K562 (cell line): ENCODE data around the gene FES. TPM values are rescaled to one million over a fixed set of nuclear protein-coding genes. Genes with fewer than 3 reads are reported as not detected.

Experiments used
- ATAC-seq: fragments of 200-7000 bp; cut with Tn5 transposase; 3 replicates; pipeline ENCODE4 v1.9.1; 2020; ENCODE audit warnings: moderate library complexity
- BruUV-seq: library from RNA; stranded (reverse); fragments of 400-500 nt; replicated peaks from 2 replicates; lab custom pipeline; 2021; lab: Mats Ljungman, UMichigan
- CTCF ChIA-PET: fragments of 300-600 bp; formaldehyde crosslinking; extraction: SDS; loops from one replicate; lab custom pipeline; 2021; ENCODE audit warnings: low intra/inter-chr PET ratio; lab: Yijun Ruan, JAX
- POLR2A ChIA-PET: fragments of 300-600, 350-650 bp; sonication (Branson Sonifier 250); formaldehyde crosslinking; extraction: SDS; loops from one replicate; lab custom pipeline; 2021; ENCODE audit warnings: antibody characterized with exemption, inconsistent platforms; lab: Yijun Ruan, JAX
- DNase-seq, 4 experiments: peaks; one replicate each; pipeline versions ENCODE4 v3.0.0 to v3.0.0-alpha.2; 2011 to 2018; ENCODE audit warnings: low spot score in 3 of 4, mixed read lengths in 3 of 4; ENCODE audit errors: extremely low read depth in 1 of 4
- FAIRE-seq: peaks from 2 replicates; lab custom pipeline; 2011; peaks lifted over from hg19 to GRCh38; lab: Jason Lieb, UNC
- H2AFZ ChIP-seq: 2 replicates; pipeline ENCODE4 v1.6.0; 2011; ENCODE audit warnings: low read depth, low read length, control low read depth, inconsistent platforms
- H3K27ac ChIP-seq: fragments of 200-600 bp; 3 replicates; pipeline ENCODE4 v1.8.0; 2011; ENCODE audit warnings: low read depth, mild to moderate bottlenecking, control low read depth, inconsistent platforms, low read length, moderate library complexity, mixed read lengths; ENCODE audit errors: extremely low read depth
- H3K27me3 ChIP-seq, 2 experiments: fragments of 300-600 bp in 1 of 2; 2 replicates in 1 of 2; 3 replicates in 1 of 2; pipeline versions ENCODE4 v1.6.0 to v1.8.0; 2011; ENCODE audit warnings: inconsistent platforms in 2 of 2, low read length in 2 of 2, mild to moderate bottlenecking in 1 of 2, mixed read lengths in 1 of 2, moderate library complexity in 1 of 2; ENCODE audit not compliant: control insufficient read depth in 2 of 2, insufficient read depth in 2 of 2
- H3K36me3 ChIP-seq: fragments of 300-600 bp; 3 replicates; pipeline ENCODE4 v1.8.0; 2011; ENCODE audit warnings: mild to moderate bottlenecking, low read length, inconsistent platforms; ENCODE audit not compliant: control insufficient read depth, insufficient read depth
- H3K4me1 ChIP-seq, 2 experiments: fragments of 200-600 bp in 1 of 2; replicated peaks in 1 of 2; 2 replicates in 1 of 2; 3 replicates in 1 of 2; pipeline versions ENCODE4 v1.5.1 to v1.8.0; 2011; ENCODE audit warnings: inconsistent platforms in 2 of 2, low read length in 2 of 2, mild to moderate bottlenecking in 1 of 2, mixed read lengths in 1 of 2, moderate library complexity in 1 of 2; ENCODE audit not compliant: control insufficient read depth in 2 of 2, insufficient read depth in 2 of 2
- H3K4me2 ChIP-seq: 2 replicates; pipeline ENCODE4 v1.6.1; 2011; ENCODE audit warnings: low read length, control low read depth, inconsistent platforms, mixed read lengths; ENCODE audit not compliant: insufficient read depth
- H3K4me3 ChIP-seq: fragments of 200-600 bp; sonication (generic), shearing (Covaris generic); 2 replicates; pipeline ENCODE4 v1.5.1; 2016; ENCODE audit warnings: control low read depth, inconsistent platforms
- H3K79me2 ChIP-seq: fragments of 200-600 bp; 3 replicates; pipeline ENCODE4 v1.8.0; 2011; ENCODE audit warnings: low read length, inconsistent platforms; ENCODE audit not compliant: control insufficient read depth, insufficient read depth
- H3K9ac ChIP-seq, 2 experiments: 2 replicates each; pipeline versions ENCODE4 v1.6.0 to v1.6.1; 2011; ENCODE audit warnings: low read depth in 2 of 2, low read length in 2 of 2, control low read depth in 1 of 2, inconsistent platforms in 1 of 2, mild to moderate bottlenecking in 1 of 2, mixed read lengths in 1 of 2; ENCODE audit not compliant: insufficient read depth in 1 of 2
- H3K9me1 ChIP-seq: one replicate; pipeline ENCODE4 v1.6.0; 2011; ENCODE audit warnings: inconsistent platforms, mild to moderate bottlenecking, low read length, moderate library complexity; ENCODE audit not compliant: control insufficient read depth, insufficient read depth
- H3K9me3 ChIP-seq: replicated peaks from 2 replicates; pipeline ENCODE4 v1.5.1; 2011; ENCODE audit warnings: low read depth, low read length, inconsistent platforms; ENCODE audit not compliant: control insufficient read depth, insufficient read depth
- H4K20me1 ChIP-seq: replicated peaks from 2 replicates; pipeline ENCODE4 v1.6.1; 2011; ENCODE audit warnings: low read length, inconsistent platforms, mixed read lengths; ENCODE audit not compliant: control insufficient read depth, insufficient read depth
- DMBX1 ChIP-seq: fragments of 250-450 bp; sonication (Bioruptor Pico); IDR thresholded peaks from 2 replicates; pipeline ENCODE4 v1.8.0; 2022; ENCODE audit warnings: inconsistent platforms, mild to moderate bottlenecking, moderate library complexity, borderline replicate concordance
- FOXA3 ChIP-seq, 2 experiments: fragments of 450-650 bp in 1 of 2; sonication (generic) in 1 of 2; formaldehyde crosslinking; IDR thresholded peaks in 1 of 2; conservative IDR thresholded peaks in 1 of 2; 2 replicates each; pipeline versions ENCODE4 v1.4.0 to v1.8.0; 2020 to 2022; ENCODE audit warnings: mild to moderate bottlenecking in 2 of 2, missing genetic modification reagents in 1 of 2
- KLF6 ChIP-seq: fragments of 250-450 bp; sonication (Bioruptor Pico); IDR thresholded peaks from 2 replicates; pipeline ENCODE4 v1.4.0; 2020; ENCODE audit warnings: mild to moderate bottlenecking, moderate library complexity, borderline replicate concordance
- L3MBTL2 ChIP-seq: fragments of 450-650 bp; IDR thresholded peaks from 2 replicates; pipeline ENCODE4 v1.6.1; 2016; ENCODE audit warnings: mild to moderate bottlenecking, moderate library complexity
- MAX ChIP-seq: sonication (generic); formaldehyde crosslinking; IDR thresholded peaks from 2 replicates; pipeline ENCODE4 v1.9.0; 2022; ENCODE audit warnings: mild to moderate bottlenecking, missing genetic modification reagents
- MYNN ChIP-seq, 2 experiments: sonication (generic); formaldehyde crosslinking in 1 of 2; IDR thresholded peaks; 2 replicates each; pipeline versions ENCODE4 v1.5.0 to v1.6.1; 2016 to 2020; ENCODE audit warnings: antibody characterized with exemption in 1 of 2, missing genetic modification reagents in 1 of 2
- SMARCE1 ChIP-seq: fragments of 450-650 bp; IDR thresholded peaks from 2 replicates; pipeline ENCODE4 v1.7.1; 2016; ENCODE audit warnings: mild to moderate bottlenecking
- ZBTB2 ChIP-seq: fragments of 450-650 bp; IDR thresholded peaks from 2 replicates; pipeline ENCODE4 v1.6.1; 2016; ENCODE audit warnings: antibody characterized with exemption
- ZBTB7A ChIP-seq: IDR thresholded peaks from 2 replicates; pipeline ENCODE4 v1.6.1; 2011; ENCODE audit warnings: low read depth, mild to moderate bottlenecking, low read length, moderate library complexity, borderline replicate concordance; ENCODE audit not compliant: control insufficient read depth
- WGBS: fragments of 100-300 bp; shearing (Covaris generic); methylation state at CpG from one replicate; pipeline ENCODE4 v1.1.6; 2016; ENCODE audit warnings: low coverage, mixed read lengths; ENCODE audit not compliant: insufficient coverage; ENCODE audit errors: missing lambda C conversion rate; 5-methylcytosine and 5-hydroxymethylcytosine counted together
- in situ Hi-C: fragments of 300-500 bp; cut with MboI; formaldehyde crosslinking; loops from 4 replicates; pipeline ENCODE4 v1.15.0; 2018; ENCODE audit warnings: inconsistent platforms, mixed read lengths
- intact Hi-C: fragments of 100-400 bp; cut with micrococcal nuclease; formaldehyde crosslinking; loops from 2 replicates; pipeline ENCODE4 v1.14.2; 2022
- polyA plus RNA-seq, 8 experiments: library from polyadenylated mRNA; depleted of rRNA in 4 of 8; stranded (reverse) in 5 of 8; unstranded in 3 of 8; fragments of >200 nt; fragmentation: Nextera tagmentation in 2 of 8; fragmentation: Illumina TruSeq in 1 of 8; extraction: Ambion mirVana in 2 of 8; extraction: Trizol in 1 of 8; gene quantifications; 2 replicates each; pipeline versions ENCODE4 v1.2.1 to v1.2.3, GENCODE V29; 2011 to 2014; ENCODE audit warnings: inconsistent platforms in 1 of 8, missing spikeins in 1 of 8
- total RNA-seq, 7 experiments: library from RNA; depleted of rRNA in 6 of 7; stranded (reverse); fragments of >200 nt in 6 of 7; fragmentation: Illumina TruSeq in 2 of 7; extraction: Trizol in 2 of 7; gene quantifications; 2 replicates each; pipeline versions ENCODE4 v1.2.1 to v1.2.3, GENCODE V29; 2011 to 2021; ENCODE audit warnings: low replicate concordance in 1 of 7
- TF ChIP-seq, protein P1 (sequence below): sonication (generic); formaldehyde crosslinking; IDR thresholded peaks from 2 replicates; pipeline ENCODE4 v1.8.1; 2023; ENCODE audit warnings: mild to moderate bottlenecking, missing genetic modification reagents
- TF ChIP-seq, protein P2 (sequence below): fragments of 250-450 bp; sonication (Bioruptor Pico); IDR thresholded peaks from 2 replicates; pipeline ENCODE4 v1.4.0; 2020
- TF ChIP-seq, protein P3 (sequence below): fragments of 450-650 bp; IDR thresholded peaks from 2 replicates; pipeline ENCODE4 v1.6.1; 2016; ENCODE audit warnings: borderline replicate concordance

FES gene
- total and polyA plus RNA-seq, 9 of the 15 experiments (the other 6 are each of a cell fraction or from before 2014, with no cell fraction given): 0.38 to 2.6 (median 0.82) TPM

- H3K4me1 ChIP-seq: peaks cover 57 to 66% of the 10 kb centered on the region in 2 experiments
- no peaks in the 10 kb centered on the region for H3K36me3 ChIP-seq
- no peaks in the 10 kb centered on the region for H4K20me1 ChIP-seq
- H3K9me1 ChIP-seq: no peaks in the 10 kb centered on the region
- intact Hi-C loops: no loop called here
- CTCF ChIA-PET: no interaction called here
- H3K27ac ChIP-seq: peak overlapping the region; percentile 53; the same call in 2 of the 3 replicates
- no peaks in the 10 kb centered on the region for H3K27me3 ChIP-seq
- H3K4me2 ChIP-seq: peak overlapping the region; percentile 28
- H3K4me3 ChIP-seq: no peak overlapping the region
- ATAC-seq (no peak), DNase-seq (peak in 1 of 4 experiments; percentile 40), FAIRE-seq (no peak)
- in situ Hi-C loops: no loop called here
- peak overlapping the region; percentile 83 for H2AFZ ChIP-seq
- H3K9me3 ChIP-seq: no peaks in the 10 kb centered on the region
- peak overlapping the region; percentile 37 to 88; a peak in 3 of 4 replicates for H3K9ac ChIP-seq
- POLR2A ChIA-PET: interaction anchor here (0.6 to 0.9 kb wide), 2 partner anchors 39 to 135 kb away, joined by 3 read pairs; no protein-coding TSS in a partner anchor
- BruUV-seq: no TSS peak
- H3K79me2 ChIP-seq: no peaks in the 10 kb centered on the region
- WGBS: 37% methylated on average over 11 of the region's 11 CpGs
- TF ChIP-seq, protein P1, sequence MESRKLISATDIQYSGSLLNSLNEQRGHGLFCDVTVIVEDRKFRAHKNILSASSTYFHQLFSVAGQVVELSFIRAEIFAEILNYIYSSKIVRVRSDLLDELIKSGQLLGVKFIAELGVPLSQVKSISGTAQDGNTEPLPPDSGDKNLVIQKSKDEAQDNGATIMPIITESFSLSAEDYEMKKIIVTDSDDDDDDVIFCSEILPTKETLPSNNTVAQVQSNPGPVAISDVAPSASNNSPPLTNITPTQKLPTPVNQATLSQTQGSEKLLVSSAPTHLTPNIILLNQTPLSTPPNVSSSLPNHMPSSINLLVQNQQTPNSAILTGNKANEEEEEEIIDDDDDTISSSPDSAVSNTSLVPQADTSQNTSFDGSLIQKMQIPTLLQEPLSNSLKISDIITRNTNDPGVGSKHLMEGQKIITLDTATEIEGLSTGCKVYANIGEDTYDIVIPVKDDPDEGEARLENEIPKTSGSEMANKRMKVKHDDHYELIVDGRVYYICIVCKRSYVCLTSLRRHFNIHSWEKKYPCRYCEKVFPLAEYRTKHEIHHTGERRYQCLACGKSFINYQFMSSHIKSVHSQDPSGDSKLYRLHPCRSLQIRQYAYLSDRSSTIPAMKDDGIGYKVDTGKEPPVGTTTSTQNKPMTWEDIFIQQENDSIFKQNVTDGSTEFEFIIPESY (CRISPR knock-in tag): no peak
- no peak for TF ChIP-seq ZBTB7A
- TF ChIP-seq, protein P2, sequence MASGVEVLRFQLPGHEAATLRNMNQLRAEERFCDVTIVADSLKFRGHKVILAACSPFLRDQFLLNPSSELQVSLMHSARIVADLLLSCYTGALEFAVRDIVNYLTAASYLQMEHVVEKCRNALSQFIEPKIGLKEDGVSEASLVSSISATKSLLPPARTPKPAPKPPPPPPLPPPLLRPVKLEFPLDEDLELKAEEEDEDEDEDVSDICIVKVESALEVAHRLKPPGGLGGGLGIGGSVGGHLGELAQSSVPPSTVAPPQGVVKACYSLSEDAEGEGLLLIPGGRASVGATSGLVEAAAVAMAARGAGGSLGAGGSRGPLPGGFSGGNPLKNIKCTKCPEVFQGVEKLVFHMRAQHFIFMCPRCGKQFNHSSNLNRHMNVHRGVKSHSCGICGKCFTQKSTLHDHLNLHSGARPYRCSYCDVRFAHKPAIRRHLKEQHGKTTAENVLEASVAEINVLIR (CRISPR knock-in tag): no peak
- no peak for TF ChIP-seq MYNN (IDR thresholded peaks at IDR 0.05)
- no peak for TF ChIP-seq MYNN (CRISPR knock-in tag; IDR thresholded peaks at IDR 0.05)
- no peak for TF ChIP-seq KLF6 (CRISPR knock-in tag)
- peak; percentile 70 for TF ChIP-seq MAX (CRISPR knock-in tag)
- TF ChIP-seq, protein P3, sequence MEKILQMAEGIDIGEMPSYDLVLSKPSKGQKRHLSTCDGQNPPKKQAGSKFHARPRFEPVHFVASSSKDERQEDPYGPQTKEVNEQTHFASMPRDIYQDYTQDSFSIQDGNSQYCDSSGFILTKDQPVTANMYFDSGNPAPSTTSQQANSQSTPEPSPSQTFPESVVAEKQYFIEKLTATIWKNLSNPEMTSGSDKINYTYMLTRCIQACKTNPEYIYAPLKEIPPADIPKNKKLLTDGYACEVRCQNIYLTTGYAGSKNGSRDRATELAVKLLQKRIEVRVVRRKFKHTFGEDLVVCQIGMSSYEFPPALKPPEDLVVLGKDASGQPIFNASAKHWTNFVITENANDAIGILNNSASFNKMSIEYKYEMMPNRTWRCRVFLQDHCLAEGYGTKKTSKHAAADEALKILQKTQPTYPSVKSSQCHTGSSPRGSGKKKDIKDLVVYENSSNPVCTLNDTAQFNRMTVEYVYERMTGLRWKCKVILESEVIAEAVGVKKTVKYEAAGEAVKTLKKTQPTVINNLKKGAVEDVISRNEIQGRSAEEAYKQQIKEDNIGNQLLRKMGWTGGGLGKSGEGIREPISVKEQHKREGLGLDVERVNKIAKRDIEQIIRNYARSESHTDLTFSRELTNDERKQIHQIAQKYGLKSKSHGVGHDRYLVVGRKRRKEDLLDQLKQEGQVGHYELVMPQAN: no peak
- TF ChIP-seq L3MBTL2: peak; percentile 62
- TF ChIP-seq ZBTB2: no peak
- TF ChIP-seq SMARCE1: 0 out of 2 replicates have a peak, but pooled peaks have one; percentile 21
- peak; percentile 23; the same call in 1 of the 2 replicates for TF ChIP-seq DMBX1 (CRISPR knock-in tag)
- TF ChIP-seq FOXA3 (CRISPR knock-in tag; conservative IDR thresholded peaks at IDR 0.05 in 1 of 2, IDR thresholded peaks at IDR 0.05 in 1 of 2): 0 out of 4 replicates have a peak, but pooled peaks of 1 of the 2 experiments have one; percentile 43
Measured at GRCh38 chr15:90837094-90837493, 47.2 kb upstream of the FES start.
